ENCODE results near the gene AP2S1.

GRCh38 chr19:46882034-46882433, 31.4 kb upstream of the AP2S1 start:
- no peak for TF ChIP-seq ZNF274 (IDR thresholded peaks at IDR 0.05; ENCODE audit: low read depth, low read length)
- TF ChIP-seq YY1 (IDR thresholded peaks at IDR 0.05; ENCODE audit: insufficient read depth, insufficient read length) = no peak
